Activated CD4-positive, alpha-beta T cell treated with anti-CD3 and anti-CD28 coated beads for 36 hours (primary cell): Measurements from ENCODE around the gene MRPL54. TPM values are rescaled to one million over a fixed set of nuclear protein-coding genes. Genes with fewer than 3 reads are reported as not detected.
"Not testable (repeated sequence)": the region's sequence is repeated elsewhere in the genome, so short reads cannot be mapped to it uniquely, and the experiment has no call there.

ENCODE experiments used
- ATAC-seq: fragments of 200-7000 bp; cut with Tn5 transposase; one replicate; pipeline ENCODE4 v1.10.0; 2021; ENCODE audit warnings: mild to moderate bottlenecking, moderate library complexity
- CTCF ChIA-PET: fragments of 350-600 bp; sonication (Branson Sonifier 250); formaldehyde crosslinking; loops from one replicate; lab custom pipeline; 2021; ENCODE audit warnings: antibody characterized with exemption; lab: Charles Lee
- POLR2A ChIA-PET: fragments of 350-600 bp; sonication (Branson Sonifier 250); formaldehyde crosslinking; loops from one replicate; lab custom pipeline; 2021; ENCODE audit warnings: antibody characterized with exemption, inconsistent platforms; lab: Charles Lee
- DNase-seq: peaks from one replicate; pipeline ENCODE4 v3.0.0-alpha.2; 2020
- H3K27ac Mint-ChIP-seq: one replicate; pipeline ENCODE4 v1.8.0; 2021; ENCODE audit warnings: mixed read lengths
- H3K27me3 Mint-ChIP-seq: one replicate; pipeline ENCODE4 v1.8.0; 2021; ENCODE audit warnings: mixed read lengths
- H3K36me3 Mint-ChIP-seq: one replicate; pipeline ENCODE4 v1.8.0; 2021; ENCODE audit warnings: low read depth, mixed read lengths
- H3K4me1 Mint-ChIP-seq: one replicate; pipeline ENCODE4 v1.8.0; 2021; ENCODE audit warnings: mixed read lengths
- H3K4me3 Mint-ChIP-seq: one replicate; pipeline ENCODE4 v1.8.0; 2021; ENCODE audit warnings: mild to moderate bottlenecking, moderate library complexity, mixed read lengths
- H3K9me3 Mint-ChIP-seq: one replicate; pipeline ENCODE4 v1.8.0; 2021; ENCODE audit warnings: low read depth, mixed read lengths
- intact Hi-C, 2 experiments: fragments of 100-400 bp; cut with DNase I in 1 of 2; cut with micrococcal nuclease in 1 of 2; formaldehyde crosslinking; loops; one replicate each; pipeline versions ENCODE4 v1.14.2 to v1.15.1; 2022 to 2024; cut with DNase I, micrococcal nuclease
- total RNA-seq, 2 experiments: library from RNA; stranded (reverse); gene quantifications; one replicate each; pipeline ENCODE4 v1.2.3, GENCODE V29; 2021

The MRPL54 gene
- total RNA-seq, 2 experiments from 2014 or later: 54.8 to 63.9 TPM

DNA sequence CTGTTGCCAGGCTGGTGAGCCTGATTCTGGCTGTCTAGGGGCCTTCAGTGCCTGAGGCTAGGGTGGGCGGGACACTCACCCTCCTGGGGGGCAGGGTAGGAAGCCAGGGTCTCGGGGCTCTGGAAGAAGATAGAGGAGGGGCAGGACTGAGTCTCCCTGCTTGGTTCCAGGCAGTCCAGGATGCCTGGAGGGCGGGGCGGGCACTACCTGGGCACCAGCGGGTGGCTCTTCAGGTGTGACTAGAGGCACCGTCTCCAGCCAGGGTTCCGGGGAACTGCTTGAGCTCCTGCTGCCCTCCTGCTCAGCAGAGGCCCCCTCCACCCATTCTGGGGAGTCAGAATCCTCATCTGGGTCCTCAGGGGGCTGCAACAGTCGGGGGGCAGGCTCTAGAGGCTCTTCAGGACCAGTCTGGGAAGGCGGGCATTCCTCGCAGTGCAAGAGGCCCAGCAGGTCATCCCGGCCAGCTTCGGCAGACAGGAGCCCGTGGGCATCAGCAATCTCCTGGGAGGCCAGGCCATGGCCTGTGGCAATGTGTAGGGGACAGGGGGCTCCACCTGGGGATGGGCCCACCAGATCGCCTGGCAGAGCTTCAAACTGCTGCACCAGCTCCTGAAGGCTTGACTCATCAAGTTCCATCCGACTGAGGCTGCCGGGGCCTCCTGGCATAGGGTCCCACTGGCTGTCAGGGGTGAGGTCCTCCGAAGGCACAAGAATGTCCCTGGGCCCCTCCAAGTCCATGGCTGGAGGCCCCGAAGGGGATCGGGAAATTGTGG is 2.8 kb upstream of the MRPL54 start:
- no peaks in the 10 kb centered on the region for H3K9me3 Mint-ChIP-seq
- H3K27me3 Mint-ChIP-seq: no peaks in the 10 kb centered on the region
- H3K27ac Mint-ChIP-seq: peak overlapping the region; percentile 37
- H3K4me1 Mint-ChIP-seq: peaks cover 46% of the 10 kb centered on the region
- CTCF ChIA-PET: interaction anchor here (2.5 kb wide), 1 partner anchor 62 kb away, joined by 7 read pairs; no protein-coding TSS in a partner anchor
- ATAC-seq: no peak
- H3K4me3 Mint-ChIP-seq: peak overlapping the region; percentile 100
- peaks cover 13% of the 10 kb centered on the region for H3K36me3 Mint-ChIP-seq
- intact Hi-C loops: loop anchor here (2.0 to 5.0 kb wide), 7 partner anchors 39 to 1963 kb away; partner anchors contain the start of genes CATSPERD (in 1 of the 2), DPP9 (in 1 of the 2), LONP1 (in 1 of the 2) and YJU2 (in 1 of the 2)
- POLR2A ChIA-PET: interaction anchor here (0.7 to 0.8 kb wide), 2 partner anchors 59 to 351 kb away, joined by 3 to 4 read pairs; no protein-coding TSS in a partner anchor
- DNase-seq: no peak

DNA sequence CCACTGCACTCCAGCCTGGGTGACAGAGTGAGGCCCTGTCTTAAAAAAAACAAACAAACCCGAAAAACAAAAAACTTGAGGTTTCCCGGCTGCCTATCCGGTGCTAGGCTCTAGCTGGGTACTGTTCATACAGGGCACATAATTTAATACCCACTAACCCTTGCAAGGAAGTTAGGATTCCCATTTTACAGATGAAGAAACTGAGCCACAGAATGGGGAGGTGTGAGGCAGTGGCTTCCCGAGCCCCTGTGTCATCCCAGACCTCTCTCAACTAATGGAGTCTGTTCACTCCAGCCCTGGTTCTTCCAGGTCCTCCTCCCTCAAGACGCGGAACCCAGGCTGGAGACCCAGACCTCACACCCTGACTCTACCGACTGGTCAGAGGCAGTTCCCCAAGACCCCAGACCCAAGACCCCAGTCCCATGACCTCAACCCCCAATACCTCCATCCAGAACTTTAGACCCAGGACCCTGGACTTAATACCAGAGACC is 1.6 kb upstream of the MRPL54 start:
- peak; percentile 31 for DNase-seq
- ATAC-seq: no peak

DNA sequence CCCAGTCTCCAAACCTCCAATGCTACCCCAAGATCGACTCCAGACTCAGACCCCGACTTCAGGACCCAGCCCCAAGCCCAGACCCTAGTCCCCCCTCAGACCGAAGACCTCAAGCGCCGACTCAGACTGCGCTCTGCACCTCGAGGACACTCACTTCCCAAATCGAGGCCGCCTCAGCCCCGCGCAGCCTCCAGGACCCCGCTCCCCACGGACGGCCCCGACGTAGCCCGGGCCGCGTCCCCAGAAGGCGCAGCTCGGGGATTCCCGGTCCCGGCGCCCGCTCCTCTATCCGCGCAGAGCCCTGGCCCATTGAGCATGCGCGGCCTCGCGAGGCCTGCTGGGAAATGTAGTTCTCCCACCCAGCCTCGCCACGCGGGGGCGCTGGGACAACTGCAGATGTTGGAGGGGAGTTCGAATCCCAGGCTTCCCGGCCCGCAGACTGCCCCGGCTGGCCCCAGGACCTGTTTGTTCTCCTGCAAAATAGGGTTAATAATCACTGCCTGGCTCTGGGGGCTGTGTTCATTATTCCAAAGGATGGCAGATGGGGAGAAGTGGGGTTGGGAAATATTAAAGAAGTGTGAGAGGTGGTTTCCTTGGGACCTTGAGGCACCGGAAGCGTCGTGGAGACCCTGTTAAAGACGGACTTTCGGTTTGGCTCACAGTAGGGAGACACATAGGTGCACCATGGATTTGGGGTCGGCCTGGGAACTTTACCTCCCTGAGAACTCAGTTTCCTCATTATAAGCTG is 926 bp upstream of the MRPL54 start, which contains the start of gene APBA3:
Gene APBA3, minus strand, starts transcription at position 311 of the 748 bp plus-strand sequence. CDS start 1,428 bp downstream, outside the sequence.
- CTCF ChIA-PET: interaction anchor here (0.6 to 2.7 kb wide), 10 partner anchors 23 to 379 kb away, joined by 3 to 28 read pairs (median 4); partner anchors contain the start of gene MATK
- H3K36me3 Mint-ChIP-seq: peaks cover 17% of the 10 kb centered on the region

More for the DNA sequence above, 1.6 kb upstream of the MRPL54 start:
- no peaks in the 10 kb centered on the region for H3K27me3 Mint-ChIP-seq
- ChIA-PET CTCF (interaction anchor here (0.6 to 2.7 kb wide), 5 partner anchors 52 to 326 kb away, joined by 3 to 28 read pairs (median 4); no protein-coding TSS in a partner anchor), POLR2A (interaction anchor here (0.6 kb wide), 2 partner anchors 74 to 232 kb away, joined by 3 to 7 read pairs; no protein-coding TSS in a partner anchor)
- peaks cover 13% of the 10 kb centered on the region for H3K36me3 Mint-ChIP-seq
- H3K4me3 Mint-ChIP-seq: peak overlapping the region; percentile 100
- intact Hi-C loops: loop anchor here (1.0 to 5.0 kb wide), 14 partner anchors 40 to 1961 kb away; partner anchors contain the start of genes ANKRD24 (in 1 of the 2), CATSPERD (in 1 of the 2), DPP9 (in 1 of the 2) and EEF2 (in 1 of the 2)
- H3K27ac Mint-ChIP-seq: peak overlapping the region; percentile 99
- peaks cover 39% of the 10 kb centered on the region for H3K4me1 Mint-ChIP-seq
- no peaks in the 10 kb centered on the region for H3K9me3 Mint-ChIP-seq

DNA sequence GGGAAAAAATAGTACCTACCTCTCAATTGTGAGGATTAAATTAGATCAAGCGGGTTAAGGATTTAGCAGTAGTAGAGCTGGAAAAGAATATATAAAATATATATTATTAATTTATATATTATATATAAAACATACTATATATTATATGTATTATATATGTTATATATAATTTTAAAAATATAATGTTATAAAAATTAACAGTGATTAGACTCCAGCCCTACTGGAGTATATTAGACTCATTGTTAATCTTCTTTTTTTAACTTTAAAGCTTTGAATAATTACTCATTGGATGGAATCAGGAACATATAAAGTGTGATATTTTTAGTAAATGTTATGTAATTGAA is 380 bp upstream of the MRPL54 start:
- intact Hi-C loops: loop anchor here (1.0 to 5.0 kb wide), 18 partner anchors 51 to 1960 kb away; partner anchors contain the start of genes FZR1 (in 2 of the 2), YJU2 (in 2 of the 2), CATSPERD (in 1 of the 2) and CHAF1A (in 1 of the 2)
- peaks cover 16% of the 10 kb centered on the region for H3K36me3 Mint-ChIP-seq

More for the DNA sequence above, 926 bp upstream of the MRPL54 start, which contains the start of gene APBA3:
- intact Hi-C loops: loop anchor here (1.0 to 5.0 kb wide), 28 partner anchors 41 to 1961 kb away; partner anchors contain the start of genes FZR1 (in 2 of the 2), YJU2 (in 2 of the 2), ANKRD24 (in 1 of the 2) and CATSPERD (in 1 of the 2)
- POLR2A ChIA-PET: interaction anchor here (0.6 to 1.6 kb wide), 3 partner anchors 209 to 297 kb away, joined by 4 to 7 read pairs (median 4); partner anchors contain the start of gene DAPK3
- Mint-ChIP-seq H3K27me3 (no peaks in the 10 kb centered on the region), H3K4me1 (peaks cover 40% of the 10 kb centered on the region), H3K4me3 (peak within 1 kb of the TSS; percentile 100), H3K27ac (peak within 1 kb of the TSS; percentile 99), H3K9me3 (no peaks in the 10 kb centered on the region)
- DNase-seq (peak; percentile 98), ATAC-seq (peak; percentile 53)

DNA sequence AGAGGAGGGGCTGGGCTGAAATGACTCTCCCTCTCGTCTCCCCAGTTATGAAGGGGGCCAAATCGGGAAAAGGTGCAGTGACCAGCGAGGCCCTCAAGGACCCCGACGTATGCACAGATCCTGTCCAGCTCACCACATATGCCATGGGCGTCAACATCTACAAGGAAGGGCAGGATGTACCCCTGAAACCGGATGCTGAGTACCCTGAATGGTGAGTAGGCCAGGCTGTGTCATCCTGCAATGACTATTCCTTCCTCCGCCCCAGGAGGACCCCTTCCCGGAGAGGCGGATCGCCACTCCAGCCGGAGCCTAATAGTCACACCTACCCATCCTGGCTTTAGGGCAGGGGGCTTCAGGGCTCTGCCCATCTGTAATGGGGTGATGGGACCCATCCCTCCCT is 2.6 kb downstream of the MRPL54 start:
- Mint-ChIP-seq H3K36me3 (peaks cover 18% of the 10 kb centered on the region), H3K27ac (no peak overlapping the region), H3K27me3 (no peaks in the 10 kb centered on the region), H3K9me3 (no peaks in the 10 kb centered on the region), H3K4me3 (no peak overlapping the region), H3K4me1 (peaks cover 23% of the 10 kb centered on the region)
- no peak for ATAC-seq
- CTCF ChIA-PET: no interaction called here
- DNase-seq: no peak
- intact Hi-C loops: no loop called here
- POLR2A ChIA-PET: no interaction called here

More for the DNA sequence above, 380 bp upstream of the MRPL54 start:
- H3K4me3 Mint-ChIP-seq: peak overlapping the region; percentile 100
- H3K9me3 Mint-ChIP-seq: no peaks in the 10 kb centered on the region
- DNase-seq: no peak
- ATAC-seq: no peak
- CTCF ChIA-PET: interaction anchor here (0.7 to 2.7 kb wide), 11 partner anchors 10 to 812 kb away, joined by 3 to 28 read pairs (median 4); partner anchors contain the start of gene MATK
- H3K4me1 Mint-ChIP-seq: peaks cover 40% of the 10 kb centered on the region
- no peaks in the 10 kb centered on the region for H3K27me3 Mint-ChIP-seq
- POLR2A ChIA-PET: interaction anchor here (1.0 to 2.2 kb wide), 6 partner anchors 22 to 297 kb away, joined by 4 to 8 read pairs (median 5); partner anchors contain the start of gene DAPK3
- H3K27ac Mint-ChIP-seq: peak overlapping the region; percentile 99

DNA sequence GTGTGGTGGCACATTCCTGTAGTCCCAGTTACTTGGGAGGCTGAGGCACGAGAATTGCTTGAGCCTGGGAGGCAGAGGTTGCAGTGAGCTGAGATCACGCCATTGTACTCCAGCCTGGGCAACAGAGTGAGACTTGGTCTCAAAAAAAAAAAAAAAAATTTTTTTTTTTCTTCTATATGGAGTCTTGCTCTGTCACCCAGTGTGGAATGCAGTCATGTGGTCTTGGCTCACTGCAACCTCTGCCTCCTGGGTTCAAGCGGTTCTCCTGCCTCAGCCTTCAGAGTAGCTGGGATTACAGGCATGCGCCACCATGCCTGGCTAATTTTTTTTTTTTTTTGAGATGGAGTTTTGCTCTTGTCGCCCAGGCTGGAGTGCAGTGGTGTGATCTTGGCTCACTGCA is 3.3 kb downstream of the MRPL54 start:
- H3K4me1 Mint-ChIP-seq: peaks cover 18% of the 10 kb centered on the region
- CTCF ChIA-PET, H3K27me3 Mint-ChIP-seq, H3K27ac Mint-ChIP-seq, POLR2A ChIA-PET, DNase-seq, intact Hi-C loops, H3K4me3 Mint-ChIP-seq, ATAC-seq, H3K9me3 Mint-ChIP-seq: not testable (repeated sequence)
- peaks cover 18% of the 10 kb centered on the region for H3K36me3 Mint-ChIP-seq

DNA sequence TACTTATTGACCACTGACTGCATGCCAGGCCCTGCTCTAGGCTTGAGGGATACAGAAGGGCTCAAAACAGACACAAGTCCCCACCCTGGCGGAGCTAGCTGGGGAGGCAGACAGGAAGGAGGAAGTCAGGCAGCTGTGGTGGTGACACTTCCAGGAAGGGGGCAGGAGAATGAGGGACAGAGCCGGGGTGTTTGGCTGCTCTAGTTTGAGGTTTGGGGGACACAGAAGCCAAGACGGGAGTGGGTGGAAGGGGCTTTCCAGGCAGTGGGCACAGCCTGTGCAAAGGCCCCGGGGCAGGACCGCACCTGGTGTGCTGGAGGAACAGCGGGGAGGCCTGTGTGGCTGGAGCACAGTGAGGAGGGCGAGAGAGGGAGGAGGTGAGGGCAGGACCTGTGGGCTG is 4.0 kb downstream of the MRPL54 start:
- Mint-ChIP-seq H3K4me1 (peaks cover 17% of the 10 kb centered on the region), H3K36me3 (peaks cover 14% of the 10 kb centered on the region), H3K27me3 (no peaks in the 10 kb centered on the region), H3K27ac (peak overlapping the region; percentile 55), H3K4me3 (no peak overlapping the region), H3K9me3 (no peaks in the 10 kb centered on the region)
- no peak for DNase-seq
- intact Hi-C loops: no loop called here
- no peak for ATAC-seq
- CTCF ChIA-PET: no interaction called here
- POLR2A ChIA-PET: no interaction called here

DNA sequence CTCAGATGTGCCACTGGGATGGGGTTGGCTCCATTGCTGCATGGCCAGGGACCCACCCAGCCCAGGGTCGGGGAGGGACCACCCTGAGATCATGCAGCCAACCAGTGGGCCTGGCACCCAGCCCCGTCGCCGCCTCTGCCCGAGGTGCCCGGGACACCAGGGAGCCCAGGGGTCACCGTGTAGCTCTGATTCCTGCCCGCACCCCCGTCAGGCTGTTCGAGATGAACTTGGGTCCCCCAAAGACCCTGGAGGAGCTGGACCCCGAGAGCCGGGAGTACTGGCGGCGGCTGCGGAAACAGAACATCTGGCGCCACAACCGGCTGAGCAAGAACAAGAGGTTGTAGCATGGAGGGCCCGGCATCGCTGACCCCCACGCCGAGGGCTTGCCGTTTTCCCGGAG is 4.6 kb downstream of the MRPL54 start:
- Mint-ChIP-seq H3K4me1 (peaks cover 12% of the 10 kb centered on the region), H3K27ac (no peak overlapping the region), H3K36me3 (peaks cover 14% of the 10 kb centered on the region), H3K9me3 (no peaks in the 10 kb centered on the region), H3K27me3 (no peaks in the 10 kb centered on the region), H3K4me3 (no peak overlapping the region)
- ChIA-PET POLR2A (no interaction called here), CTCF (no interaction called here)
- ATAC-seq (no peak), DNase-seq (no peak)
- intact Hi-C loops: no loop called here

DNA sequence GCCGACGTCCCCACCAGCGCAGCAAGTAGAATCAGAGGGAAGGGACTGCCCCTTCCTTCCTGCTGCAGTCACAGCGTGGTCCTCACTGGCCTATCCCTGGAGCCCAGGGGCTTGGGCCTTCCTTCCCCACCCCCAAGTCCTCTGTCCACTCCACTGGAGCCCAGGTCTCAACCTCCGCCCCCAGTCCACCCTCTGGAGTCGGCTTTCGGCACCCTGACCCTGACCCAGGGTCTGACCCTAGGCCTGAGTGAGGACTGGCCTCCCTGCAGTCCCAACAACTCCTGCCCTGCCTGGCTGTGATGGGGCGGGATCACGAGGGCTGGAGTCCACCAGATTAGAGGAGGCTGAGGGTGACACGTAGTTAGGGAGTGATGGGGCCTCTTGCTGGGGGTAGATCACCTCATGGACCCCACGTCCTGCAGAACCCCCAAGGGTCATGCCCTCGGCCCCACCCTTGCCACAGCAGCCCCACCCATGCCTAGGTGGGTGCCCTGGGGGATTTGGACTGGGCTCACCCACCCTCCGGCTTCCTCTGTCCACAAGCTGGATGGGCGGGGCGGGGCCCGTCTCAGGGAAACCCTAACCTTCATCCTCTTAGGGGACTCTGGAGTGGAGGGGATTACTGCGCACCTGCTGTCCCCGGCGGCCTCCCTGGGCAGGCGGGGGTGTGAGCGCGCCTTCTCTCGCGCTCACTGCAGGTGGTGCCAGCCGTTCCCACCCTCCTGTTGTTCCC is 5.7 kb downstream of the MRPL54 start:
- ChIA-PET CTCF (no interaction called here), POLR2A (no interaction called here)
- intact Hi-C loops: no loop called here
- DNase-seq: no peak
- Mint-ChIP-seq H3K27me3 (no peaks in the 10 kb centered on the region), H3K4me3 (no peak overlapping the region), H3K9me3 (no peaks in the 10 kb centered on the region), H3K36me3 (peaks cover 14% of the 10 kb centered on the region), H3K4me1 (peaks cover 10% of the 10 kb centered on the region), H3K27ac (no peak overlapping the region)
- no peak for ATAC-seq

DNA sequence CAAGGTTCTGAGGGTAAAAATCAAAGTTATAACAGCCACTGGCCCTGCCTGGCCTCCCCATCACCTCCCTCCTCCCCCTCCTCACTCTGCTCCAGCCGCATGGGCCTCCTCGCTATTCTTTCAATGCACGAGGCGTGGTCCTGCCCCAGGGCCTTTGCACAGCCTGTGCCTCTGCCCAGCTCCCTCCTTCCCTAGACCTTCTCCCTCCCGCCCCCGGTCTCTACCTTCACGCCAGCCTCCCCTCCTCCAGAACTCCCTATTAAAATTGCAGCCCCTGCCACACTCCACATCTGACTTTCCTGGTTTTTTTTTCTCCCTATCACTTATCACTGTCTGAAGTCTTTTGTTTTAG is 6.2 kb downstream of the MRPL54 start:
- POLR2A ChIA-PET: interaction anchor here (0.6 kb wide), 1 partner anchor 15 kb away, joined by 3 read pairs; no protein-coding TSS in a partner anchor
- H3K4me1 Mint-ChIP-seq: peaks cover 8% of the 10 kb centered on the region
- no peak for ATAC-seq
- no peak overlapping the region for H3K4me3 Mint-ChIP-seq
- peaks cover 14% of the 10 kb centered on the region for H3K36me3 Mint-ChIP-seq
- no peaks in the 10 kb centered on the region for H3K27me3 Mint-ChIP-seq
- no peak for DNase-seq
- H3K9me3 Mint-ChIP-seq: no peaks in the 10 kb centered on the region
- intact Hi-C loops: no loop called here
- H3K27ac Mint-ChIP-seq: no peak overlapping the region
- CTCF ChIA-PET: no interaction called here
